ENCODE data around the gene ABCF3. TPM values are rescaled to one million over a fixed set of nuclear protein-coding genes. Genes with fewer than 3 reads are reported as not detected.

ABCF3 gene
- total RNA-seq, 3 donors from 2014 or later, result 60.7 to 79.7 (median 72.3) TPM

- no peaks in the 10 kb centered on the region for H3K36me3 ChIP-seq (ENCODE audit: low read depth)
- intact Hi-C loops (cut with DNase I, micrococcal nuclease), result no loop called here
- ATAC-seq (no peak), DNase-seq (no peak)
- no peak for TF ChIP-seq CTCF (IDR thresholded peaks at IDR 0.05)
- H3K4me1 ChIP-seq (ENCODE audit: low read depth), result no peaks in the 10 kb centered on the region
- H3K9me3 ChIP-seq, result no peaks in the 10 kb centered on the region
- no peak overlapping the region for H3K4me3 ChIP-seq
Measured at GRCh38 chr3:184169896-184170875, 15.8 kb upstream of the ABCF3 start.

- Histone ChIP-seq H3K36me3 (ENCODE audit: low read depth) (no peaks in the 10 kb centered on the region), H3K4me1 (ENCODE audit: low read depth) (peaks cover 8% of the 10 kb centered on the region), H3K4me3 (no peak overlapping the region), H3K9me3 (no peaks in the 10 kb centered on the region)
- no peak for TF ChIP-seq CTCF (IDR thresholded peaks at IDR 0.05)
- ATAC-seq (no peak), DNase-seq (no peak)
- intact Hi-C loops (cut with DNase I, micrococcal nuclease), result no loop called here
Measured at GRCh38 chr3:184171562-184171961, 14.4 kb upstream of the ABCF3 start.

- no peak for TF ChIP-seq CTCF (IDR thresholded peaks at IDR 0.05)
- no peak for ATAC-seq
- H3K36me3 ChIP-seq (ENCODE audit: low read depth), result no peaks in the 10 kb centered on the region
- no peaks in the 10 kb centered on the region for H3K9me3 ChIP-seq
- peaks cover 11% of the 10 kb centered on the region for H3K4me1 ChIP-seq (ENCODE audit: low read depth)
- H3K4me3 ChIP-seq, result no peak overlapping the region
- DNase-seq, result no peak
- intact Hi-C loops (cut with DNase I, micrococcal nuclease), result no loop called here
Measured at GRCh38 chr3:184172681-184173373, 13.2 kb upstream of the ABCF3 start.

- Histone ChIP-seq H3K36me3 (ENCODE audit: low read depth) (no peaks in the 10 kb centered on the region), H3K4me1 (ENCODE audit: low read depth) (peaks cover 14% of the 10 kb centered on the region), H3K9me3 (no peaks in the 10 kb centered on the region), H3K4me3 (no peak overlapping the region)
- no peak for TF ChIP-seq CTCF (IDR thresholded peaks at IDR 0.05)
- intact Hi-C loops (cut with DNase I, micrococcal nuclease), result no loop called here
- DNase-seq (no peak), ATAC-seq (no peak)
Measured at GRCh38 chr3:184173374-184173722, 12.7 kb upstream of the ABCF3 start.

GRCh38 chr3:184174284-184174645, 11.7 kb upstream of the ABCF3 start:
- intact Hi-C loops (cut with DNase I, micrococcal nuclease), result no loop called here
- DNase-seq (no peak), ATAC-seq (no peak)
- Histone ChIP-seq H3K4me1 (ENCODE audit: low read depth) (peaks cover 19% of the 10 kb centered on the region), H3K4me3 (no peak overlapping the region), H3K36me3 (ENCODE audit: low read depth) (no peaks in the 10 kb centered on the region), H3K9me3 (no peaks in the 10 kb centered on the region)
- TF ChIP-seq CTCF (IDR thresholded peaks at IDR 0.05), result no peak

All from mucosa of descending colon (tissue), 3 donors.